H1 (cell line): ENCODE measurements around the gene PI16. TPM values are rescaled to one million over a fixed set of nuclear protein-coding genes. Genes with fewer than 3 reads are reported as not detected.

Experiments
- CTCF ChIA-PET: fragments of 300-600 bp; sonication (Branson Sonifier 250); formaldehyde crosslinking; loops from one replicate; lab custom pipeline; 2021; ENCODE audit not compliant: partially characterized antibody; lab: Charles Lee
- POLR2A ChIA-PET: fragments of 300-600 bp; sonication (Branson Sonifier 250); formaldehyde crosslinking; loops from one replicate; lab custom pipeline; 2021; ENCODE audit warnings: inconsistent platforms; ENCODE audit not compliant: partially characterized antibody; lab: Charles Lee
- DNase-seq, 2 experiments: peaks; one replicate each; pipeline versions ENCODE4 v3.0.0 to v3.0.0-alpha.2; 2010 to 2022; ENCODE audit warnings: low spot score in 2 of 2, low read depth in 1 of 2, mixed read lengths in 1 of 2
- FAIRE-seq: peaks from 2 replicates; lab custom pipeline; 2011; peaks lifted over from hg19 to GRCh38; lab: Jason Lieb, UNC
- H2AFZ ChIP-seq: 2 replicates; pipeline ENCODE4 v1.8.1; 2012; ENCODE audit warnings: low read length, inconsistent platforms
- H2AK5ac ChIP-seq: 2 replicates; pipeline ENCODE4 v1.6.1; 2013; ENCODE audit warnings: low read depth, low read length
- H2BK120ac ChIP-seq: replicated peaks from 2 replicates; pipeline ENCODE3; 2013; ENCODE audit warnings: low read depth, low read length, inconsistent platforms
- H2BK12ac ChIP-seq: 2 replicates; pipeline ENCODE4 v1.6.1; 2013; ENCODE audit warnings: low read depth, low read length
- H2BK15ac ChIP-seq: 2 replicates; pipeline ENCODE4 v1.6.1; 2013; ENCODE audit warnings: low read length
- H2BK20ac ChIP-seq: 2 replicates; pipeline ENCODE4 v1.6.1; 2013; ENCODE audit warnings: low read length
- H2BK5ac ChIP-seq: 2 replicates; pipeline ENCODE4 v1.6.1; 2013; ENCODE audit warnings: low read depth, low read length
- H3K14ac ChIP-seq: 2 replicates; pipeline ENCODE4 v1.6.1; 2013; ENCODE audit warnings: inconsistent platforms; ENCODE audit not compliant: insufficient read length
- H3K18ac ChIP-seq: 2 replicates; pipeline ENCODE4 v1.6.1; 2013; ENCODE audit warnings: low read length; ENCODE audit errors: extremely low read depth
- H3K23ac ChIP-seq: 2 replicates; pipeline ENCODE4 v1.6.1; 2013; ENCODE audit warnings: inconsistent platforms; ENCODE audit not compliant: insufficient read length
- H3K23me2 ChIP-seq: 2 replicates; pipeline ENCODE4 v1.6.1; 2013; ENCODE audit warnings: low read depth, low read length
- H3K27ac ChIP-seq: 2 replicates; pipeline ENCODE4 v1.6.1; 2011; ENCODE audit warnings: low read depth, low read length, inconsistent platforms
- H3K27me3 ChIP-seq, 4 experiments: replicated peaks in 1 of 4; 1 replicate in 1 of 4; 2 replicates in 3 of 4; pipeline versions ENCODE4 v1.6.1 to v1.8.1; 2011 to 2013; ENCODE audit warnings: low read length in 3 of 4, mild to moderate bottlenecking in 3 of 4, inconsistent platforms in 2 of 4, mixed read lengths in 2 of 4, moderate library complexity in 1 of 4; ENCODE audit not compliant: control insufficient read depth in 3 of 4, insufficient read depth in 3 of 4; ENCODE audit errors: extremely low read depth in 1 of 4
- H3K36me3 ChIP-seq, 4 experiments: 2 replicates each; pipeline versions ENCODE4 v1.6.1 to v1.8.1; 2011 to 2013; ENCODE audit warnings: mild to moderate bottlenecking in 4 of 4, low read length in 3 of 4, moderate library complexity in 2 of 4, control low read depth in 1 of 4, inconsistent platforms in 1 of 4; ENCODE audit not compliant: insufficient read depth in 4 of 4, control insufficient read depth in 2 of 4
- H3K4ac ChIP-seq: replicated peaks from 2 replicates; pipeline ENCODE3; 2013; ENCODE audit warnings: low read length, low read depth, mixed read lengths, inconsistent platforms; ENCODE audit not compliant: insufficient read length
- H3K4me1 ChIP-seq, 4 experiments: replicated peaks in 1 of 4; 1 replicate in 1 of 4; 2 replicates in 3 of 4; pipeline versions ENCODE4 v1.6.1 to v1.8.1; 2011 to 2013; ENCODE audit warnings: low read length in 3 of 4, inconsistent platforms in 2 of 4, mixed read lengths in 1 of 4; ENCODE audit not compliant: insufficient read depth in 4 of 4, control insufficient read depth in 3 of 4
- H3K4me2 ChIP-seq, 2 experiments: 2 replicates each; pipeline versions ENCODE4 v1.6.1 to v1.8.1; 2011 to 2013; ENCODE audit warnings: low read depth in 2 of 2, low read length in 2 of 2, control low read depth in 1 of 2, inconsistent platforms in 1 of 2, mild to moderate bottlenecking in 1 of 2; ENCODE audit not compliant: insufficient read depth in 1 of 2
- H3K4me3 ChIP-seq, 4 experiments: fragments of 200-600, 300-600 bp in 1 of 4; sonication (generic), shearing (Covaris generic), sonication (Bioruptor Twin) in 1 of 4; 2 replicates each; pipeline versions ENCODE4 v1.5.1 to v1.8.1; 2011 to 2016; ENCODE audit warnings: low read length in 4 of 4, low read depth in 3 of 4, control low read depth in 2 of 4, inconsistent platforms in 2 of 4, mild to moderate bottlenecking in 2 of 4, mixed read lengths in 1 of 4, moderate library complexity in 1 of 4; ENCODE audit not compliant: insufficient read depth in 2 of 4; ENCODE audit errors: extremely low read depth in 1 of 4
- H3K56ac ChIP-seq: replicated peaks from 2 replicates; pipeline ENCODE3; 2013; ENCODE audit warnings: low read depth, mild to moderate bottlenecking, mixed read lengths, low read length, inconsistent platforms; ENCODE audit not compliant: insufficient read length
- H3K79me1 ChIP-seq: 2 replicates; pipeline ENCODE4 v1.6.1; 2013; ENCODE audit warnings: low read depth, low read length, control low read depth
- H3K79me2 ChIP-seq, 2 experiments: 2 replicates each; pipeline versions ENCODE4 v1.6.1 to v1.8.1; 2012 to 2013; ENCODE audit warnings: low read length in 2 of 2, mild to moderate bottlenecking in 2 of 2, inconsistent platforms in 1 of 2; ENCODE audit not compliant: insufficient read depth in 2 of 2, control insufficient read depth in 1 of 2
- H3K9ac ChIP-seq, 4 experiments: replicated peaks in 1 of 4; 1 replicate in 1 of 4; 2 replicates in 3 of 4; pipeline versions ENCODE4 v1.6.1 to v1.8.1; 2011 to 2013; ENCODE audit warnings: low read depth in 3 of 4, low read length in 3 of 4, control low read depth in 2 of 4, mild to moderate bottlenecking in 2 of 4, moderate library complexity in 2 of 4, inconsistent platforms in 1 of 4; ENCODE audit errors: extremely low read depth in 1 of 4
- H3K9me3 ChIP-seq, 2 experiments: 2 replicates each; pipeline versions ENCODE4 v1.6.1 to v1.8.1; 2012 to 2013; ENCODE audit warnings: mild to moderate bottlenecking in 2 of 2, moderate library complexity in 2 of 2, control low read depth in 1 of 2, inconsistent platforms in 1 of 2, low read depth in 1 of 2, low read length in 1 of 2, mixed read lengths in 1 of 2; ENCODE audit not compliant: insufficient read depth in 2 of 2
- H4K20me1 ChIP-seq, 2 experiments: replicated peaks in 1 of 2; 2 replicates each; pipeline versions ENCODE3 to v1.8.1; 2011 to 2013; ENCODE audit warnings: inconsistent platforms in 2 of 2, low read length in 2 of 2, mild to moderate bottlenecking in 1 of 2; ENCODE audit not compliant: insufficient read depth in 2 of 2, control insufficient read depth in 1 of 2
- H4K5ac ChIP-seq: 2 replicates; pipeline ENCODE4 v1.6.1; 2013; ENCODE audit warnings: low read length, low read depth, mixed read lengths, inconsistent platforms; ENCODE audit not compliant: insufficient read length
- H4K8ac ChIP-seq: 2 replicates; pipeline ENCODE4 v1.8.0; 2013; ENCODE audit warnings: mild to moderate bottlenecking, moderate library complexity, low read length, inconsistent platforms; ENCODE audit not compliant: insufficient read depth; ENCODE audit errors: extremely low read depth
- H4K91ac ChIP-seq: replicated peaks from 2 replicates; pipeline ENCODE3; 2013; ENCODE audit warnings: low read length, mixed read lengths, inconsistent platforms; ENCODE audit not compliant: insufficient read length
- CHD2 ChIP-seq: IDR thresholded peaks from 2 replicates; pipeline ENCODE4 v1.6.1; 2012; ENCODE audit warnings: low read length, improper control_type of control experiment
- EGR1 ChIP-seq: IDR thresholded peaks from 2 replicates; pipeline ENCODE4 v1.6.1; 2011; ENCODE audit warnings: low read depth, low read length, borderline replicate concordance
- PHF8 ChIP-seq: fragments of 200-600 bp; sonication (generic); conservative IDR thresholded peaks from 2 replicates; pipeline ENCODE4 v1.7.1; 2012; ENCODE audit warnings: low read depth, mild to moderate bottlenecking, inconsistent platforms, low read length, moderate library complexity
- SIRT6 ChIP-seq: IDR thresholded peaks from one replicate; pipeline ENCODE4 v1.7.1; 2012; ENCODE audit warnings: low read length, inconsistent platforms
- TAF7 ChIP-seq: optimal IDR thresholded peaks from 2 replicates; pipeline ENCODE3; 2011; ENCODE audit warnings: low read depth, mild to moderate bottlenecking, inconsistent platforms, low read length, moderate library complexity, borderline replicate concordance
- ZNF274 ChIP-seq: IDR thresholded peaks from 2 replicates; pipeline ENCODE4 v1.7.0; 2012; ENCODE audit warnings: low read length, borderline replicate concordance; ENCODE audit errors: extremely low read depth
- WGBS, 2 experiments: shearing (Covaris generic) in 1 of 2; methylation state at CpG; one replicate each; pipeline versions ENCODE4 v1.1.6 to v1.1.7; 2013 to 2015; ENCODE audit warnings: low lambda C conversion rate in 2 of 2, mixed read lengths in 2 of 2, inconsistent platforms in 1 of 2, low coverage in 1 of 2, missing lambda C conversion rate in 1 of 2; ENCODE audit not compliant: insufficient replicate concordance in 2 of 2, insufficient coverage in 1 of 2, insufficient read length in 1 of 2; ENCODE audit errors: extremely low coverage in 1 of 2, missing lambda C conversion rate in 1 of 2; 5-methylcytosine and 5-hydroxymethylcytosine counted together
- polyA plus RNA-seq, 7 experiments: library from polyadenylated mRNA; depleted of rRNA in 3 of 7; stranded (reverse) in 5 of 7; unstranded in 2 of 7; fragments of >200 nt in 5 of 7; fragments of 200-250 nt in 2 of 7; gene quantifications; 1 replicate in 5 of 7; 2 replicates in 1 of 7; 4 replicates in 1 of 7; pipeline versions ENCODE4 v1.2.1 to v1.2.3, GENCODE V29; 2011 to 2013; ENCODE audit warnings: missing spikeins in 2 of 7, mixed read lengths in 2 of 7
- total RNA-seq: library from RNA; stranded (reverse); fragmentation: NEBNext Ultra II Directional; extraction: Animal tissue kit (Norgen Biotek cat#: 25700); gene quantifications from 2 replicates; pipeline ENCODE4 v1.2.1, GENCODE V29; 2021

The PI16 gene
- total and polyA plus RNA-seq, 2 of the 8 experiments (the other 6 are each of a cell fraction or from before 2014, with no cell fraction given) = 0.05 TPM; not detected in 1

DNA sequence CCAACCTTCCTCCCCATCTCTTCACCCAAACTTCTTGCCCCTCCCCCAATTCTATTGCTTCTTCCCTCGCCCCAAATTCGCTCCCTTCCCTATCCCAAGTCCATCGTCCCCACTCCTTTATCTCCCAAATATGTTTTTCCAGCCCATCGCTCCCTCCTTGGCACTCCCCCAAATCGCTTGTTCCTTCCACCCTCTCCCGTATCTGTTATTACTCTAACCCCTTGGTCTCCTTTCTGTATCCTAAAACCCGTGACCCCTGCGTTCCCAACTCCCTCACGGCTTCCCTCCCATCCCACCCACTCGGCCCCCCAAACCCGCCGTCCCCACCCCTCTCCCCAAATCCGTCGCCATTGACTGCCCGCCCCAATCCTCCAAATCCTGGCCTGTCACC is 30.9 kb downstream of the PI16 start:
- peak overlapping the region; percentile 84 to 94 (median 90) for H3K4me3 ChIP-seq
- peaks cover 13% of the 10 kb centered on the region; the same call in 1 of the 2 replicates for H3K23me2 ChIP-seq
- peak overlapping the region; percentile 95 for H4K91ac ChIP-seq
- no peak overlapping the region for H2AK5ac ChIP-seq
- H3K4ac ChIP-seq = peak overlapping the region; percentile 84
- H3K56ac ChIP-seq = peak overlapping the region; percentile 55
- no peaks in the 10 kb centered on the region; a peak in 1 of 7 replicates for H3K27me3 ChIP-seq
- H2BK20ac ChIP-seq = no peak overlapping the region
- peaks cover 10 to 18% (median 14%) of the 10 kb centered on the region in 4 experiments for H3K4me1 ChIP-seq
- CTCF ChIA-PET = interaction anchor here (1.6 to 14.9 kb wide), 2 partner anchors 33 to 202 kb away, joined by 3 to 237 read pairs; no protein-coding TSS in a partner anchor
- no peaks in the 10 kb centered on the region for H3K36me3 ChIP-seq
- peaks cover 25 to 33% of the 10 kb centered on the region in 2 experiments for H4K20me1 ChIP-seq
- H3K18ac ChIP-seq = no peak overlapping the region; the same call in 1 of the 2 replicates
- WGBS, 2 experiments = 0% methylated on average over 4 of the region's 15 CpGs; no CpG with 5 or more reads in 1 of the 2 experiments
- H3K9ac ChIP-seq = peak overlapping the region; percentile 81 to 99 (median 88)
- no peak overlapping the region for H2AFZ ChIP-seq
- POLR2A ChIA-PET = interaction anchor here (0.9 to 2.1 kb wide), 19 partner anchors 8 to 272 kb away, joined by 3 to 9 read pairs (median 4); partner anchors contain the start of genes C6orf89, FGD2, PPIL1 and TBC1D22B
- no peak for DNase-seq
- peak overlapping the region; percentile 93 for H2BK5ac ChIP-seq
- peak overlapping the region; percentile 71 for H3K27ac ChIP-seq
- H3K14ac ChIP-seq = peak overlapping the region; percentile 44
- H3K9me3 ChIP-seq = no peaks in the 10 kb centered on the region
- 0 out of 2 replicates have a peak overlapping the region, but pooled peaks have one; percentile 16 for H2BK15ac ChIP-seq
- H4K5ac ChIP-seq = peak overlapping the region; percentile 77
- FAIRE-seq = no peak
- H3K4me2 ChIP-seq = peak overlapping the region; percentile 97 to 98
- H2BK120ac ChIP-seq = no peak overlapping the region
- peaks cover 12% of the 10 kb centered on the region for H3K79me1 ChIP-seq
- TF ChIP-seq PHF8 (no peak), EGR1 (no peak), ZNF274 (no peak), SIRT6 (no peak), TAF7 (no peak), CHD2 (no peak)
- H3K79me2 ChIP-seq = peaks cover 32 to 54% of the 10 kb centered on the region in 2 experiments
- no peak overlapping the region for H2BK12ac ChIP-seq
- H3K23ac ChIP-seq = no peak overlapping the region
- H4K8ac ChIP-seq = peak overlapping the region; percentile 97; the same call in 1 of the 2 replicates
